KOPT-K1 (cell line): ENCODE results near the gene HK1.

Experiments
- H3K27ac ChIP-seq: fragments of 200-600 bp; sonication (generic); 2 replicates; pipeline ENCODE4 v1.5.1; 2016; ENCODE audit warnings: antibody characterized with exemption, mild to moderate bottlenecking, low read depth, low read length; ENCODE audit not compliant: poor library complexity, severe bottlenecking
- H3K36me3 ChIP-seq: fragments of 200-600 bp; sonication (generic); 2 replicates; pipeline ENCODE4 v1.5.1; 2017; ENCODE audit warnings: antibody characterized with exemption, mild to moderate bottlenecking, low read length, moderate library complexity; ENCODE audit not compliant: insufficient read depth
- H3K9me3 ChIP-seq: fragments of 200-600 bp; sonication (generic); 2 replicates; pipeline ENCODE4 v1.5.1; 2017; ENCODE audit warnings: antibody characterized with exemption, low read length, mild to moderate bottlenecking; ENCODE audit not compliant: insufficient read depth, poor library complexity, severe bottlenecking

HK1 gene

DNA sequence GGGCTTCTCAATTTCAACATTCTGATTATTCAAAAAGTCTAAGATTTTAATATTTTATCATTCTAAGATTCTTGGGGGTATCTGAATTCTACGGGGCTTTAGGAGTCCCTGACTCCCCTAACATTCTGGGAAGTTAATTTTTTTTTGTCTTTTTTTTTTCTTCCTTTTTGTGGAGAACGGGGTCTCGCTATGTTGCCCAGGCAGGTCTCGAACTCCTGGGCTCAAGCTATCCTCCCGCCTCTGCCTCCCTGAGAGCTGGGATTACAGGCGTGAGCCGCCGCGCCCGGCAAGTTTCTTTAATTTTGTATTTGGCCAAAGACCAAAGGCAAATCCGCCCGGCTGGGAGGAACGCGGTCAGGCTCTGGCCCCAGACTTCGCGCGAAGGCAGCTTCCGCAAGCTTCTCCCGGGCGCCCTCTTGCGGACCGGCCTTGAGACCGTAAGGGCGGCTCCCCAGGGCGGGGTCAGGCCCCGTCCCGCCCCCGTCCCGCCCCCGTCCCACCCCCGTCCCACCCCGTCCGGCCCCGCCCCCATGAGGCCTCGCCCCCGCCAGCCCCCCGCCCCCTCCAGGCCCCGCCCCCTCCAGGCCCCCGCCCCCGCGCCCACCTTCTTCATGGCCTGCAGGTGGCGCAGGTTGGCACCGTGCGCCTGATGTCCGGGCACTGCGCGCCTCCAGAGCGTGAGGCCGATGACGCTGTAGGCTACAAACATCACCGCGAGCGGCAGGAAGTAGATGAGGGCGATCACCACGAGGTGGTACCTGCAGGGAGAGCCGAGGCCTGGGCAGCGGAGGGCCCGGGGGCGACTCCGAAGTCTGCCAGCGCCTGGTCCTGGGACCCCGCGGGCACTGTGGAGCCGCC is 130.3 kb downstream of the HK1 start:
- Histone ChIP-seq H3K27ac (no peak overlapping the region), H3K36me3 (0 out of 2 replicates have a peak, but pooled peaks cover 5% of the 10 kb centered on the region)

DNA sequence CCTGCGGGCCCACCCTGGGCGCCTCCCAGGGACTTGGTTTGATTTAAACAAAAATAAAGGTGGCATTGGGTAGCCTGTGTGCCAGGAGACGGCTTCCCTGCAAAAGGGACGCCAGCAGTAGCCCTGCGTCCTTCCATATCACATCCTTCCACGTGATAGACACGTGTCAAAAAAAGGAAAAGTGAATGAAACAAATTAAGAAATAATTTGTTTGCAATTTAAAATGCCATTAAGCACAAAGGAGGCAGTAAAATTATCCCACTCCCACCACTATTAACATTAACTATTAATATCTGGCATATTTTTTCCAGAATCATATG is 130.8 kb downstream of the HK1 start:
- Histone ChIP-seq H3K27ac (no peak overlapping the region), H3K36me3 (no peaks in the 10 kb centered on the region)

More for the DNA sequence above, 130.3 kb downstream of the HK1 start:
- no peaks in the 10 kb centered on the region for H3K9me3 ChIP-seq

DNA sequence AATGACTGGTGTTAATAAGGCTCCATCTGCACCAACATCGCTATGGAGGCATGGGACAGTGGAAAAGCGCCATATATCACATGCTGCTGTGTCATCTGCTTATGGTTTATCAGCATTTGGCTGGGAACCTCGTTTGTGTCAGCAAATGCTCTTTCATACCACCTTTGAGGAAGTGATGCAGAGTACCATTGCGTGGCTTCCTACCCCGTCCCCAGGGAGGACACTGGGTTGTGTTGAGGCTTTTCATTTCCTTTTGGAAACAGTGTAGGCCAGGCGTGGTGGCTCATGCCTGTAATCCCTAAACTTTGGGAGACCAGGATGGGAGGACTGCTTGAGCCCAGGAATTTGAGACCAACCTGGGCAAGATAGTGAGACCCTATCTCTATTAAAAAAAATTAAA is 131.7 kb downstream of the HK1 start:
- no peaks in the 10 kb centered on the region for H3K9me3 ChIP-seq
- no peak overlapping the region for H3K27ac ChIP-seq
- H3K36me3 ChIP-seq = no peaks in the 10 kb centered on the region

More for the DNA sequence above, 130.8 kb downstream of the HK1 start:
- H3K9me3 ChIP-seq = no peaks in the 10 kb centered on the region

DNA sequence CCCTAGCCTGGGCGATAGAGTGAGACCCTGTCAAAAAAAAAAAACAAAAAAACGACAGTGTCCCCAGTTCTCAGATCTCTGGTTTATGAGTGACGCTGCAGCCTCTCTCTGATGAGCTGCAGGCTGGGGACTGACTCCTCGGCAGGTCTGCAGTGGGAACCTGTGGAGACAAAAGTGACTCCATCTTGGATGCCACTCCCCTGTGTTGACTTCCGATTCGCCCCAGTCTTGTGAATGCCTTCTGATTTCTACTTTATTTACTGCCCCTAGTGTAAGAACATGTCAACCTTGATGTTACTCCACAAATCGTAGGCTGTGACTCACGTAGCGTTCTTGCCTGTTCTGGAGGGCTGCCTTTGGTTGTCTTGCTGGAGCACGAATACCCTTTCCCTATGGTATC is 132.2 kb downstream of the HK1 start:
- H3K36me3 ChIP-seq = no peaks in the 10 kb centered on the region
- no peak overlapping the region for H3K27ac ChIP-seq

DNA sequence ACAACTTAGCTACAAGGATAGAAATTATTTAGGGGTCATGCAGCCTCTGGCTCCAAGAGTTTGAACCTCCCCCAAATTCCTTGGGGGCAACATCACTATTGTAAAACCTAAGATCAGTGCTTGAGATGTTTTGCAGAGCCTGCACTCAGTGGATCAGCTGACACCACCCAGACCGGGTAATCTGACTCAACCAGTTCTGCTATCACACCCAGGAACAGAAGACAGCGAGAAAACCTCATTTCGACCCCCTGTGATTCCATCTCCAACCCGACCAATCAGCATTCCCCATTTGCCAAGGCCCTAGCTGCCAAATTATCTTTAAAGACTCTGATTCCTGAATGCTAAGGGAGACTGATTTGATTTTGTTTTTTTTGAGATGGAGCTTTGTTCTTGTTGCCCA is 133.2 kb downstream of the HK1 start:
- Histone ChIP-seq H3K9me3 (no peaks in the 10 kb centered on the region), H3K27ac (no peak overlapping the region), H3K36me3 (no peaks in the 10 kb centered on the region)

More for the DNA sequence above, 132.2 kb downstream of the HK1 start:
- H3K9me3 ChIP-seq = no peaks in the 10 kb centered on the region

DNA sequence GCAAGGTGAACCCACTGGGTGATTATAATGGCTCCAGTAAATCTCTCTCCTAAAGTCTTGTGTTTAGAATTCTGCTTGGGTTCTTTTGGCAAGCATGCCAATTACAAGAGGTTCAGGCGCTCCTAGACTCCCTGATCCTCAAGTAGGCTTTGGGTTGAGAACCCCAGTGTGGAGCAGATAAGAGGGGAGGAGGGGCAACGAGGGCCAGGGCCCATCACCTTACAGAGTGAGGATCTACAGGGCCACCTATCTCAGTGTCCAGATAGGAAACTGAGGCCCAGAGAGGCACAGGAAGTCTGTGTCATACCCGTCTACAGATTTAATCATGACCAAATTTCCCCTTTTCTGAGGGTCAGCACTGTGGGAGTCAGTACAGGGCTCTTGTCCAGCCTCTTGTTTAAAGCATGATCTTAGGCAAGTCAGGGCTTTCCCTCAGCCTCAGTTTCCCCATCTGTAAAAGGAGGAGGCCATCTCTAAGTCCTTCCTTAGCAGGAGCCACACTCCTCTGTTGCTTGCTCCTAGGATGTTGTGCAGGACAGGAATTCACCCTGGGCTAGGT is 134.0 kb downstream of the HK1 start:
- no peaks in the 10 kb centered on the region for H3K36me3 ChIP-seq
- H3K9me3 ChIP-seq = no peaks in the 10 kb centered on the region
- no peak overlapping the region for H3K27ac ChIP-seq

DNA sequence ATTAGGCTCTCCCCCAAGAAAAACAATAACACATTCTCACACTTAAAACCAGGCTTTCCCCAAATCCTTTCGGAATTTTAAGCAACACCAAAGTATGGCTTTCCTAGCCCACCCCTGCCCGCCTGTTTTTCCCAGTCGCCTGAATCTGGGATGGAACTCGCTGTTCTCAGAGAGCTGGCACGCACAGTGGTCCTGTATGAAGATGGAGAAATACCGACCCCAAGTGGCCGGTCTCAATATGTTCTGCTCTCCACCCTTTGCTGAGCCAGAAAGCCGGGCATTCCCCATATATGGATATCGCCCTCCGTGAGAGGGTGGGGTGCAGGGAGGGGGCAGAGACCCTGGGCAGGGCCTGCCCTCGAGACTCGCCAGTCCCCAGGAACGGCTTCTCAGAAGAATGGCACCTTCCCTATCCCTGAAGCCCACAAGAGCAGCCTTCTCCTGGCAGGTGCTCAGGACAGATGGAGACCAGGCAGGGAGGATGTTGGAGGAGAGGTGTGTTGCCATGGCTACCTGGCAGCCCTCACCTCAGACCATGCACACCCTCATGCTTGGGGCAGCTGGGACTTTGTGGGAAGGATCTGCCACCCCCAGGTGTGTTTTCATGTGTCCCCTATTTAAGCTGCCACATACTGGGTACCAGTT is 135.0 kb downstream of the HK1 start:
- Histone ChIP-seq H3K9me3 (no peaks in the 10 kb centered on the region), H3K27ac (no peak overlapping the region), H3K36me3 (no peaks in the 10 kb centered on the region)

DNA sequence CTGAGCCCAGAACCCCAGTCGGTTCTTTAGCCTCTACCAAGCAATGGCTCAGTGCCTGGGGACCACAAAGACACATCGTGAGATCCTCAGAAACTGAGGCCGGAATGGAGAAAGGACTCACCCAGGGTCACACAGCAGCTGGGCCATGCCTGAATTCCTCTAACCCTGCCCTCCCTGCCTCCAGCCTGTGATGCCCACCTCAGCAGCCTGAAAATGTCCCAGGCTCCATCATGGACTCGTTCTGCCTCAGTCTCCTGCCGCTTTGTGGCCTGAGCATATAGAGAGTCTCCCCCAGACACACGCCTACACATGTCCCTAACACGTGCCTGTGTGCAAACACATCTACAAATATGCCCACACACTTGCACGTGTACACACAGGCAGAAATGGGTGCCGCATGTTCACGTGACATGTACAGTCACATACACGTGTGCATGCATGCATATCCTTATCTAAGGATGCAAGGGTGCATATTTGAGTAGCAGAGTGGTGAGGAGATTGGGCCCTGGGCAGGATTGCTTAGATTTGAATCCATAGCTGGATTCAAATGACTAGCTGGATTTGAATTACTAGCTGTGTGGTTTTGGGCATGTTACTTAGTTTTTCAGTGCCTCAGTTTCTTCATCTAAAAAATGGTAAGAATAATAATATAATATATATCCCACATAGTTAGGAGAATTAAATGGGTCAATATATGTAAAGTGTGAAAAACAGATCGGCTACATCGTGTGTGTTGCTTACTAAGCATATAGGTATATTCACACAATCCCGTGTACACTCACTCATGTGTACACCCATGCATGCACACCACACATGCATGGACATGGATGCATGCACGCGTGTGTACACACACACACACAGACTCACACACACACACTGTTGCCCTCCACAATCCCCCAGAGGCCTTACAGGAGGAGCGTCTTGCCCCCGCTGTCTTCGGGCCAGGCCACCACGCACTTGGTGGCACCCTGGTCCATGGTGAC is 136.0 kb downstream of the HK1 start:
- Histone ChIP-seq H3K27ac (no peak overlapping the region), H3K9me3 (no peaks in the 10 kb centered on the region), H3K36me3 (no peaks in the 10 kb centered on the region)

DNA sequence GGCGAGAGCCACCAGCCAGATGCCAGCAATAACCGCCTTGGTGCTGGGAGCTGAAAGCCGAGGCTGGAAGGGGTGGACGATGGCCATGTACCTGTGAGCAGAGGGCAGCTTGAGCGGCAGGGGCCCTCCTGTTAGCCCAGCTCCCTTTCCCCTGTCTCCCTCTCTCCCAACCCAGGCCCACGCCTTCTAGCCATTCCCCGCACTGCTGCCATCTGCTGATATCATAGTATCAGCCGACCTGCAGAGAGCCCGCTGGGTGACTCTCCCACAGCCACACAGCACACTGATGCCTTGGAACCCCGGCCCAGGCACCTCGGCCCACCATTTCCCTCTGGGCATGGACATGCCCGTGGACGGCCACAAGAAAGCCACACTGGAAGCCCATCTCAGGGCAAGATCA is 136.8 kb downstream of the HK1 start:
- H3K36me3 ChIP-seq = no peaks in the 10 kb centered on the region
- H3K27ac ChIP-seq = no peak overlapping the region
- H3K9me3 ChIP-seq = no peaks in the 10 kb centered on the region

DNA sequence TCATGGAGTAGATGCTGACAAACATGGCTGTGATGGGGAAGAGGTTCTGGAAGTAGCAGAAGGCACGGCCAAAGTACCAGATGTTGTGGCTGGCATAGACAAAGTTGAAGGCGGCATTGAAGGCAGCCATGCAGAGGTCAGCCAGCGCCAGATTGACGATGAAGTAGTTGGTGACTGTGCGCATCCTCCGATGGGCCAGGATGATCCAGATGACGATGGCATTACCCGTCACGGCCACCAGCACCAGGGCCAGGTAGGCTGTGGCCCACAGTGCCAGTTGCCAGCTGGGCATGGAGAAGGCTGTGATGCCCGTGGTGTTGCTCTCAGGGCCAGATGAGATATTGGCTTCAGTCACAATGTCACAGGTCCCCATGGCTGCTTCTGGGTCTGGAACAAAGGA is 137.7 kb downstream of the HK1 start:
- H3K27ac ChIP-seq = no peak overlapping the region
- H3K9me3 ChIP-seq = no peaks in the 10 kb centered on the region
- no peaks in the 10 kb centered on the region for H3K36me3 ChIP-seq

DNA sequence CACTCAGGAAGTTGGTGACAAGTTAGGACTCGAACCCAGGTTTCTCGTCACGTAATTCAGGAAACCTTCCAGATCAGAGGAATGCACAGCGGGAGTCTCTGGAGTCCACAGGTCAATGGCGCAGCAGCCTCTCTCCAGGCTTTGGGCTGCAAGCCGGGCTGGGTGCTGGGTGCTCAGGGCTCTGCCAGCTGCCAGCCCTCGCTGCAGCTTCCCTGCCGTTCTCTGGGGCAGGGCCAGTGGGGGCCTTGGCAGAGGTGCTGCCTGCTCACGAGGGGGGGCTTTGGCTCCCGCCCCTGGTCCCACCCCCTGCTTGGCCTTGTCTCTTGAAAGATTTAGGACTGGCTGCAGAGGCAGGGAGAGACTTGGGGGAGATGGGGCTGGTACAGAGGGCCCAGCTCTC is 138.4 kb downstream of the HK1 start, which contains the start of gene TACR2:
TSS of gene TACR2 (minus strand) at position 224 of the 400 bp plus-strand sequence. CDS start 595 bp downstream, outside the sequence.
- H3K9me3 ChIP-seq = no peaks in the 10 kb centered on the region
- H3K27ac ChIP-seq = no peak within 1 kb of the TSS
- H3K36me3 ChIP-seq = no peaks in the 10 kb centered on the region

DNA sequence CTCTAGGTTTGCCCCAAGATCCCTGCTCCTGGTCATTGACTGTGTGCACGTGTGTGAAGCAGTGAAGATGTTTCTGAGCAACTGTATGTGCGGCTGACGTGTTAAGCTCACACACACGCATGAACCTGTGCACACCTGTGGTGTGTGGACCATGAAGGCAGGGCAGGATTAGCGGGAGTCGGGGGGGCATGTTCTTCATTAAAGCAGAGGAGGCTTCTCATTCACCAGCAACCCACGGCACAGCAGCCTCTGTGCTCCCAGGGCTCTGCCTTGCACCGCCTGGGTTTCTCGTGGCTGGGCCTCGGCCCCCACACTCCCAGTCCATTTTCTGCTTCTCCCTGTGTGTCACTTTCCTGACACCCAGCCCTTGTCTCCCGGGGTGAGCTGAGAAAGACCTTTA is 139.2 kb downstream of the HK1 start:
- H3K9me3 ChIP-seq = no peaks in the 10 kb centered on the region
- no peak overlapping the region for H3K27ac ChIP-seq
- no peaks in the 10 kb centered on the region for H3K36me3 ChIP-seq

DNA sequence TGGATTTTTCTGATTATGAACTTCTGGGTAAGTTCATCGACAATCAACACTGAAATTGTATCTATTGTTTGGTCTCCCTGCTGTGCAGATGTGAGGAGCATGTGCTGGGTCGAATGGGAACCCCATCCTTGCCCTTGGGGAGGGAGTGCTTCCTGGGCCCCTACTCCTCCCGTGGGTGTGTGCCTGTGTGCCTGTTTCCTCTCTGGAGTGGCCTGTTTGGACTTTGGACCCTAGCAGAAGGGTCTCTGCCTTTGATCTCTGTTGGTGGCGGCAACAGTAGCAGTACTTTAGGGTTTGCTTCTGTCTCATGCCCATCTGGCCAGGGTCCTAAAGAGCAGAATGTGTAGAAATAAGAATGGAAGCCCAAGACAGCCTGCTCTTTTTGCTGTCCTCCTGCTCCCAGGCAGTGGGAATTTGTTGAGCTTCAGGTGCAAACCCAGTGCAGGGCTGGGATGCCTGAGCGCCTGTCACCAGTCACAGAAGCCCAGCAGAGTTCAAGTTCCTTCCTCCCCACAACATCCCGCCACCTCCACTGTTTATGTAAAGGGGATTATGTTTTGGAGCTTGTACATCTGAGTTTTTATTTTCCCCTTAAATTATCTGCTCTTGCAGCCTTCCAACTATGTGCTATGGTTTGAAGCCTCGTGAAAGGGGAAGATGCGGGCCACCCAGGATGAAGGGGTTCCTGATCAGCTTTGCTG is 139.9 kb downstream of the HK1 start:
- H3K9me3 ChIP-seq = no peaks in the 10 kb centered on the region
- no peaks in the 10 kb centered on the region for H3K36me3 ChIP-seq
- H3K27ac ChIP-seq = no peak overlapping the region

DNA sequence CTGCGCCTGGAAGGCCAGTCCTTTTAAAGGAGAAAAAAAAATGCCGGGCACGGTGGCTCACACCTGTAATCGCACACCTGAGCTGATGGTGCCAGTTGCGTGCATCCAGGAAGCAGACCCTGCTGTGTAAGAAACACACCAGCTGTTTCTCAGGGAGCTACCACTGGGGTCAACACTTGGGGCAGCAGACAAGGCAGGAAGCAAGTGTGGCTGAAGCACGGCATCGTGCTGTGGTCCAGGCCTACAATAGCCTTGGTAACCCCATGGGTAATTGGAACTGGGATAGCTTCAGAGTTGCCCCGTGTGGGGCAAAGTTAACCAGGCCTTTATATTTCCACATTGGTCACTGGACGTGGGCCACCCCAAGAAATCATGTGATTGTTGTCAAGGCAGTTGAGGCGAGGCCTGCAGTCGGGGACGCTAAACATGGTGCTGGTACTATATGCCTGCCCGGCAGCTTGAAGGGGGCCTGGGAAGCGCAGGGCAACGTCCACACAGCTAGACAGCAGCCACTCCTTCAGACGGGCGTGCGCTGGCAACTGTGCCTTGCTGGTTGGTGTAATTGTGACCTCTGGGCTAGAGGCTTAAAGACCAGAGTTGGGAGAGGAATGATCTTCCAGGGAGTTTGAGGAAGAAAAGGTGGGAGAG is 140.9 kb downstream of the HK1 start:
- Histone ChIP-seq H3K9me3 (no peaks in the 10 kb centered on the region), H3K27ac (no peak overlapping the region), H3K36me3 (no peaks in the 10 kb centered on the region)
